Activated naive CD4-positive, alpha-beta T cell (primary cell): ENCODE measurements around the gene ITPK1.

ENCODE experiments used
- DNase-seq, 4 experiments: peaks; one replicate each; lab custom pipeline; 2025; lab: John Stamatoyannopoulos, UW

The ITPK1 gene

DNA sequence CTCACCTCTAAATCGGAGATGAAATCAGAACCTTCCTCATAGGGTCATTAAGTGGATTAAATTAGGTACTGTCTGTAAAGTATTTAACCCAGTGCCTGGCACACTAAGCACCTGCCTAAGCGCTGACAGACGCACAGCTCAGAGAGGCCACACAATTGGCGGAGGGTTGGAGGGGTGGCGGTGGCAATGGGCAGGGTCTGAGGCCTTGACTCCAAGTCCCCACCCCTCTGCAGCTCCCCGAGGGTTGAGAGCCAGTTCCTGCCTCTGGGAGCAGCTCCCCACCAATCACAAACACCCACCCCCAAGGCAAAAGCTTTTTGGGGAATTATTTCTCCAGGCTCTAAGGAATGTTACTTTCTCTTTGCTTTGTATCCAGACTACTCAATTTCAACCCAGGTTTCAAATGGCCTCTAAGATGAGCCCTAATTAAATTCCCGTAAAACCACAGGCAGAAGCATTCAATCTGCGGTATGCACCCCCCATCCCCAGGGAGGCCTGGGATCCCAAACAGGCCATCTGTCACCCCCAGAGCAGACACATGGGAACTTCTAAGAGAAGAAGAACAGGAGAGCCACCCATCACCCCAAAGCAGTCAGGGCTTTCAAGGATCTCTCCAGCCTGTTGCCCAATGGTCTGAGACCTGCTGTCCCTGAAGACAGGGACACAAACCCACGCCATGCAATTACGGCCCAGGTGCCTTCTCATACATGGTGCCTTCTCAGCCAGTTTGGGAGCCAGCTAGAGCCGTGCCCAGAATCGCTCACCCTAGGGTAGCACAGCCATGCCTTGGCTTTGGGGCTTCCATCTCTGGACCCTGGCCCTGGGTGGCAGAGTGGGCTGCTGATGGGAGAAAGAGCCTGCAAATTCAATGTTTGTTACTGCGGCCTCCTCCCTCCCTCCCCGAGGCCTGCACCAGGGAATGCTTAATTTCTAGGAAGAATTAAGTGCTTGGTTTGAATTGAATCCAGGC lies 126.7 kb downstream of the ITPK1 start:
- DNase-seq = no peak

DNA sequence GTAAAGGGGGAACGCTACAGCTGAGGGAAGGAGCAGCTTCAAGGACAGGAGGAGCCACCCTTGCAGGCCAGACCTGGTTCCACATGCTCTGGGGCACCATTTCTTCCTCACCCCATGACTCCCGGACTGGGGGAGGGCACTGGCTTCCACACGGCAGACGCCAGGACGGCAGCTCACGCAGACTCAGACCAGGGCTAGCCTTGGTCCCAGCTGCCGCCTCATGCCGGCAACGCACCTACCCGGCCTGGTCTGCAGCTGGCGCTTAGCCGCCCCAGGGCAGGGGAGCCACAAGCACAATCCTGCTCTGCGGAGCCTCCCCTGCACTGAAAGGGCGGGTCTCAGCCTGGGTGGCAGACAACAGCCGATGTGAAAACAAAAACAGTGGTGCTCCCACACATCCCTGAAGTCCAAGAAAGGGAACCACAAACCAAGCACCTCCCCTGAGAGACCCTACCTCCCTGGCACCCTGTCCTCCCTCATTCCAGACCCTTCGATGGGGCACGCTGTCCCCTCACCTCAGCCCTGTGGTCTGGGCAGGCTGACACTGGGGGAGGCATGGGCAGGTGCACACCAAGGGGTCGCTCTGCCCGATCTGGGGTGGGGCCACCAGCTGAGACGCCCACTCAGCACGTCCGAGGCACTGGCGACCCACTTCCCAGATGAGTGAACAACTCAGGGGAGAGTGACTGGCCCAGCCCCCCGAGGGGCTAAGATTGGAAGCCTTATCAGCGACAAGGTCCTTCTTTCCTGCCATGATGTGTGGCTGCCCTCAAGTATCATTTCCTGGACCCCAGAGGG lies 127.8 kb downstream of the ITPK1 start:
- DNase-seq = no peak

DNA sequence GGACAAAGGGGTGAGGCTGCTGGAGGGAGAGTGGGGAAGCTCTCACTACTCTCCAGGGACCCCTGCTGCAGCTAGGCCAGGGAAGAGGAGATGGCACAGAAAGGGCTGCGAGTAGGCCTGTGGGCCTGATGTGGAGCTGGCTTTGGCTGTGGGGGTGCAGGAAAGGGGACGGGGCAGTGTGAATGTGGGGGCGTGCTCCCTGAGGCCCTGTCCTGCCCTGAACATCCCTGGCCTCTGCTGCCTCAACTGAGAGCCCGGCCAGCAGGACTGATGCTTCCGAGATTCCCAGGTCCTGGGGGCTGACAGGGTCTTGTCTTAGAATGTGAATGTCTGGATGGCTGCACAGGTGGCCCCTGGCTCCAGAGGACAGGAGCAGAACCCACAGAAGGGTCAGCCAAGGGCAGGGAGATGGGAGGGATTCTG lies 128.6 kb downstream of the ITPK1 start:
- no peak for DNase-seq

DNA sequence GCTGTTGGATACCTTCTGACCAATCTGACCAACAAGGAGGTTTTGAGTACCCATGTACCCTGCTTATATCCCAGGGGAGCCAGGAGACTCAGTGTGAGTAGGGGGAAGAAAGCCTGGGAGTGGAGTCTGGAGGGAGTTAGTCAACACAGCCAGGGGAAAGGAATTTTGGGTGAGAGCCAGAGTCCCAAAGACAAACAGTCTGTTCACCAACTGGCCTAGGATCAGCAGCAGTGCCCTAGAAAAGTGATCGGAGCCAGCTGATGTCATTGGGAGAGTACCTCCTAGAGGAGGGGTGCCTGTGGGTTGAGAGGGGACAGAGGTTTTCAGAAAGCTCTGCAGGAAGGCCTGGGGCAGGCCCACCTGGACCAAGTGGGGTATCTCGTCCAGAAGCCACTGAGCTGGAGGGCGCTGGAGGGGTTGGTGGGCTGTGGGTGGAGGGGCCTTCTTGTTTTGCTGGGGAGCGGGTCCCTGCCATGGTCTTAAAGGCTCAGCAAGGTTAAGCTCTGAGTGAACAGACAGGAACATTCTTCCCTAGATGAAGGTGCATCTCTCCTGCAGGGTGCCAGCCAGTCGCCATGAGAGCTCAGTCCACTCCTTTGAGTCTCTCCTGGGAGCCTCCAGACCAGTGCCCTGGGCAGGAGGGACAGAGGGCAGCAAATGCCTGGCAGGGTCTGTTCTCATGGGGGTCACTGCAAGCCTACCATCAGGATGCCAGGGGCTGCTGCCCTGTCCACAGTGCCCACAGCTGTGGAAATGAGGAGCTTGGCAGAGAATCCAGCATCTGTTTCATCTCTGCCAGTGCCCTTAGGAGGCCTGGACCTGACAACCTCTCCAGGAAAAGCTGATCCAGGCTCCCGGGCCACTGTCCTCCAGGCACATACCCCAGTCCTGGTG lies 129.2 kb downstream of the ITPK1 start:
- DNase-seq = no peak

DNA sequence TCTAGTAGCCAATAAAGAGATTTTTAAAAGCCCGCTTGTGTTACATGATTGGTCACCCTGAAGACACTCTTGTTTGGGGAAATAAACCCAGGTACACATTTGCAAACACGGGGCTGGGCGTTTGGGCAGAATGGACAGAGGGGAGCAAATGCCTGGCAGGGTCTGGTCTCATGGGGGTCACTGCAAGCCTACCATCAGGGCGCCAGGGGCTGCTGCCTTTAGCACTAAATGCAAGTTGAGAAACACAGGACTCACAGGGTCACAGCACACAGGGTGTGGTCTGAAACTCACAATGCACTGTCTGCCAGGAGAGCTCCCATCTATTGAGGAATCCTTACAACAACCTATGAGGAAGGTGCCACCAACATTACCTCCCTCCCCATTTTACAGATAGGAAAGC lies 130.2 kb downstream of the ITPK1 start:
- DNase-seq = no peak

DNA sequence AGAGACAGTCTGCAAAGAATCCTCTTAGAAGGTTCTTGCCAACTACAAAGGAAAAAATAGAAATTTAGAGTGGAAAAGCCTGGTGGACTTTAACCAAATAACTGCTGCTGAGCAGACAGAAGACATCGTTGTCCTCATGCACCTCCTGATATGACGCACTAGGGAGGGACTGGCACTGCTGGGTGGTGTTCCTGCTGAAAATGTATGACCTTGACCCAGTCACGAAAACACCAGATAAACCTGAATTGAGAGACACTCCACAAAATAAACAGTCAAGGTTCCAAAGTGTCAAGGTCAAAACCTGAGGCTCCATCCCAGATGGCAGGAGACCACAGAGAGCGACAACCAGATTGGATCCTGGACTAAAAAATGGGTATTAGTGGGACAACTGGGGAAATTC lies 130.8 kb downstream of the ITPK1 start:
- no peak for DNase-seq

DNA sequence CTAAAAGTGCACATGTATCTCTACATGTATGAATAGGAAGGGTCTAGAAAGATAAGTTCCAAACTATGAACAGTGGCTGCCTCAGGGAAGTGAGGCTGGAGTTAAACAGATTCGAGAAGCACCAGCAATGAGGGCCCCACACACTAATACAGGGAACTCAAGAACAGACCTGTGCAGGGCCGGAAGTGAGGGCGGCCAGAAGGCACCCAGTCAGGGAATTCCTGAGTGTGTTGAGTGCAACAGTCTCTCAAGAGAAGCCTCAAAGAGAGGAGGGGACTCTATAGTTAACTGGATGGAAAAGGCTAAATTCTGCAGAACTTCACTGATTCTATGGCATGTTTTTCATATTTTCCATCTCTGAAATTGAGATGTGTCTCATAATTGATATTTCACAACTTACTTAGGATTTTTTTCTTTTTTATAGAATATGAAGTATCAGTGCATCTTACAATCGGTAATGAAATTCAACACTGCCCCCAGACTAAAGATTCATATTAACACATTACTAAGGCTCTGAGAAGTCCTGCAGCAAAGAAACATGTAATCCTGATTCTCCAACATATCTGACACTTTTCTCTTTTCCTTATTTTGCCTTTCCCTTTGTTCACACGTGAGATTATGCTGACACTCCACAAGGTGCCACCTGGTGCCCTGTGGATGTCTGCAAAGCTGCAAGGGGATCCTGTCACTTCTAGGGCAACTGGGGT lies 131.5 kb downstream of the ITPK1 start:
- no peak for DNase-seq

DNA sequence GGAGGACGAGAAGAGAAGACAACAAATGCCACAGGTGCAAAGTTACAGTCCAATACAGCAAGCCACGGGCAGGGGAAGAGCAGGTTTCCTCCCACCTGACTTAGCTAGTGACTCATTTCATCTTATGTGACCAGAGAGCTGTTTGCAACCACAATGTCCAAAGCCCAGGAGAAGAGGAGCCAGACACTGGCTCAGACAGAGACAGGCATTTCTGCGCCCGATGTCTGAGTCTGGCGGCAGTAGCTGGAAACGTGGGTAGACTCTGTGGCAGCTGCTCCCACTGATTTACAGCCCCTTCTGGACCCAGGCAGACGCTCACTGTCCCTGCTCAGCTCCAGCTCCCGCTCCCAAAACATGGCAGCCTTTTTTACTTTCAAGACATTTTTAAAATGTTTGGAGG lies 132.8 kb downstream of the ITPK1 start:
- no peak for DNase-seq

DNA sequence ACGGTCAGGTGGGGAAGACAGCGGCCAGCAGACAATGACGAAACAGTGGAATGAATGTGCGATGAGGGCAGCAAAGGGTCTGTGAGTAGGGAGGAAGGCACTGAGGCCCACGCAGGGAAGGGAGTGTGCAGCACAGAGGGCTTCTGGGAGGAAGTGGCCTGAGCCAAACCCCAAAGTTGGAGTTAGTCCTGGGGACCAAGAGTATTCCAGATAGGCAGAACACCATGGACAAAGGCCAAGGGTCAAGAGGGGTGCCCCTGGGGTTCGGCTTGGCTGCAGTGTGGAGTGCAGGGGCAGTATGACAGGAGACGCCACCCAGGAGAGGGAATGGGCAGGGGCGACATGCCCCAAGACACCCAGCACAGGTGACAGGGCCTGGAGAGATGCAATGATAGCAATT lies 134.0 kb downstream of the ITPK1 start:
- DNase-seq = no peak

DNA sequence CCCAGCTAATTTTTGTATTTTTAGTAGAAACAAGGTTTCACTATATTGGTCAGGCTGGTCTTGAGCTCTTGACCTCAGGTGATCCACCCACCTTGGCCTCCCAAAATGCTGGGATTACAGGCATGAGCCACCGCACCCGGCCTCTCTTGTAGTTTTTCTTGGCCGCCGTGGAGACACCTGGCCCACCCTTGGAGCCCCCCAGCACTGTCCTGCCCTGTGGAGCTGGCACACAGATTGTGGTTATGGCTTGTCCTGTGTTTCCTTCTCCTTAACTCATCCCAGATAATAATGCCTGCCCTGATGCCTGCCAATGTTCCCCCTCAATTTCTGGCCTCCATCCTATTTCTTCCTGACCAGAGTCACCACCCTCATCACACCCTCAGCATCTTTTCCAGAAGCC lies 134.9 kb downstream of the ITPK1 start:
- no peak for DNase-seq

DNA sequence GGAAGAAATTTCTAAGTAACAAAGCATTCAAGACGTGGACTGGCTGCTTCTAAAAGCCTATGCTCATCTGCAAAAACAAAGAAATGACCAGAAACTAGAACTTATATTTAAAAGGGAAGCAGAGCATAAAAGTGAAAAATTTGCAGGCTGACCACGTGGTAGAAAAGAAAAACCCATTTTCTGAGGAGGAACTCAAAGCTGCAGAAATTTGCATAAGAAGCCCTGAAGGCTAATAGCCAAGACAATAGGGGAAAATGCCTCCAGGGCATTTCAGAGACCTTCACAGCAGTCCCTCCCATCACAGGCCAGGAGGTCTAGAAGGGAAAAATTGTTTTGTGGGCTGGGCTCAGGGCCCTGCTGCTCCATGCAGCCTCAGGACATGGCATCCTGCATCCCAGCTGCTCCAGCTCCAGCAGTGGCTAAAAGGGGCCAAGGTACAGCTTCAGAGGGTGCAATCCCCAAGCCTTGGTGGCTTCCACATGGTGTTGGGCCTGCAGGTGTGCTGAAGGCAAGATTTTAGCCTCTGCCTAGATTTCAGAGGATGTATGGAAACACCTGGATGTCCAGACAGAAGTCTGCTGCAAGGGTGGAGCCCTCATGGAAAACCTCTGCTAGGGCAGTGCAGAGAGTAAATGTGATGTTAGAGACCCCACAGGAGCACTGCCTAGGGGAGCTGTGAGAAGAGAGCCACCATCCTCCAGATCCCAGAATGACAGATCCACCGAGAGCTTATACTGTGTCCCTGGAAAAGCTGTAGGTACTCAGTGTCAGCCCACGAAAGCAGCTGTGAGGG lies 137.3 kb downstream of the ITPK1 start:
- DNase-seq = no peak

DNA sequence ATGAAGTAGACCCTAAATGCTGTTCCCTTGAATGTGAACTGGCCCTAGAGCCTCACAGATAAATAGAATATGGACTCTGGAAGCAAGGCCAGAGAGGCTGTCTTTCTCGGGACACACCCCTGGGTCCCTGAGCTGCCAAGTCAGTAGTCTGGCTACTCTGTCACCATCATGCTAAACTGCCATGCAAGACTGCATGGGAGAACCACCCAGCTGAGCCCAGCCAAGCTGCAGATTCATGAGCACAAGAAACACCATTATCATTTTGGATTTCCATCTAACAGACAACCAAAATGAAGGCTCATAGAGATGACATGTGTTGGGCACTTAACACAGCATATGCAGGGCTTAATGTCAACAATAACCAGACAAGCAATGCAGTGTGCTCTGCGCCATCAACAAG lies 139.5 kb downstream of the ITPK1 start:
- no peak for DNase-seq

DNA sequence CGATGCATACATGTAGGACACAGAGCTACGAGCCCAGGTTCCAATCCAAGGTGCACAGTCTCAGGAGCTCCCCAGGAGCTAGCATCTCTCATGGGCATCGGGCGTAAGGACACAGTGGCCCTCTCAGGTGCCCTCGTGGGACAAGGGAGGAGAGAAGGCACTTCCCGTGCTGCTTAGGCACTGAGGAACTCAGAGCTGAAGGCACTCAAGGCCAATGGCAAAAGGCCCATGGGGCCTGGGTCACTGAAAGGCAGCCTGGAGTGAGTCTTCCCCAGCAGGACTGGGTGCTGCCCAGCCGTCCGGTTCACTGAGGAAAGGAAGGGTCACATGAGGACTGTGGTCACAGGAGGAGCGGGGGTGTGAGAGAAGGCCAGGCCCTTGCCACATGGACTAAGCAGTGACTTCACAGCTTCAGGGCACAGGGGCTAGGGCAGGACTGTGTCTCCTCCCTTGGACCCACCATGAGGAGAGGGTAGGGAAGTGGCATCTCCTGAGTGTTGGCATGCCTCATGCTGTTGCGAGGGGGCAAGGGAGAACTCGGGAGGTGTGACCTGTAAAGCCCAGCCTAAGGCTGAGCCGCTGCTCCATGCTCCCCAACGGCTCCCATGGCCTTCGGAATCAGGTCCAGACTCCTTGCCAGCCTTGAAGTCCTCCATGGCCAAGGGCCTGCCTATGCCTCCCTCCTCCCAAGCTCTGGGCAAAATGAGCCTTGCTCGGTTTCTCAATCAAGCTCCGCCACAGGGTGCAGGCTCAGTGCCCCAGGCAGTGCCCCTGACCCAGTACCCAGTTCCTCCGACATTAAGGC lies 141.0 kb downstream of the ITPK1 start:
- DNase-seq = no peak

DNA sequence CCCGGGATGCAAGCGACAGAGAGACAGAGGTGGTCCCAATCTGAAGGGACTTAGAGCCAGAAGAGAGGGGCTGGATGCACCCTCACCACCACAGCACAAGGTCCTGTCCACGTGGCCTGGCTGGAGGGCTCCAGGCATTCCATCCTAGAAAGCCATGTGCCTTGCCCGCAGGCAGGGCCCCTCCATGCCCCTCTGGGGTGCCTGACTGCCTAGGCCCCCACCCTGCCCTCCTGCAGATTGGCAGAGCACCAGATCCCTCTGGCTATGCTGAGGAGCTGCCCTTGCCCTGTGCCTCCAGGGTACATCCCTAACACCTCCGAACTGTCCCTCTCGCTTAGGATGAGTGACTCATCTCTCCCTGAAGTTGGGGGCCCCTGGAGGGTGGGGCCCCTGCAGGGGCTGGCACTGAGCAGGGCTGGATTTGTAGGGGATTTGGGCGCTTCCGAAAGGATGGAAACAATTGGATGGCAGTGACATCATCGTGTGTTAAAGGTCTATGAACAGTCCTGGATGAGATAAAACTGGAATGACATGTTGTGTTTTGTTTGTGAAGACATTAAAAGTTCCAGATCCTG lies 141.8 kb downstream of the ITPK1 start:
- DNase-seq = no peak

DNA sequence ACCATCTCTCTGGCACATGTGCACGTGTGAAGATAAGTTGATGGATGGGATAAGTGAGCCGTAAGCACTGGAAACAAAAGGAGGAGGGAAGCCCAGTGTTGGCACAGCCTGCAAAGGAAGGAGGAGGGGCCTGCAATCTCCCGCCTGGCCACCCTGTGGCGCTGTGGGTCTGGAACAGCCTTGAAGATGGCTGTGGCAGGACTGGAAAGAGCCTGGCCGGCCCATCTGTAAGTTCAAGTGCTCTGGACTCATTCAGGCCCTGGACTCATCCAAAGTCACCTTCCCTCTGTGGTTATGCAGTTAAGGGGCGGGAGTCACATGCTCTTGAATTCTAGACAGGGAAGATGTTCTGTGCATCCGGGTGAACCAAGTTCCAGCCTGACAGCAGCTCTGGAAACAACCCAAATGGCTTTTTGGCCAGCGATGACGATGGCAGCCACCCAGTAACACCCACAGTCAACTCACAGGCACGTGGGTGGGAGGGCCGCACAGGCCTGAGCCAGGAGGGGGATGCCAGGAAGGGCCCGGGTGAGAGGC lies 142.4 kb downstream of the ITPK1 start:
- no peak for DNase-seq

DNA sequence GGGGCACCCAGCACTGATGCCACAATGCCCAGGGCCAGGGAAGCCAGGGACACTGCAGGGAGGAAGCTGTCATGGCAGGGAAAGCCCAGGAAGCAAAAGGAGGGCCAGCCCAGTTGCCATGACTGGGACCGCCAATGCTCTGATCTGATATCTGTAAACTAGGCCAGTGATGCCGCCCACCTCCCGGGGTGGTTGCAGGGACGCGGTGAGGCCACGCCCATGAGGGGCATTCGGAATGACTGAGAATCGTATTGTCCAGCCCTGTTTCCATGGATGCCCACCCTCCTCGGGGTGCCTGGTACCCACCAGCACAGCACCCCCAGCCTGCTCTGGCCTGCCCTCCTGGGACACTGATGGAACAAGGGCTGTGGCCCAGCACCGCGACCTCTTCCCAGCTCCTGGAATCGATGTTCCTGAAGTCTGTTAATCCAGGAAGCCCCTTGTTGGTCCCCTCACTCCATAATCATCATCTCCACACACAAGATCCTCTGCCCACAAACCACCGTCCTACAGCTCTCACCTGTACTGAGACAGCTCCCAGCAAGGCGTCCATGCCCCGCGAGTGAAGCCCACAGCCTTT lies 144.0 kb downstream of the ITPK1 start:
- DNase-seq = no peak

DNA sequence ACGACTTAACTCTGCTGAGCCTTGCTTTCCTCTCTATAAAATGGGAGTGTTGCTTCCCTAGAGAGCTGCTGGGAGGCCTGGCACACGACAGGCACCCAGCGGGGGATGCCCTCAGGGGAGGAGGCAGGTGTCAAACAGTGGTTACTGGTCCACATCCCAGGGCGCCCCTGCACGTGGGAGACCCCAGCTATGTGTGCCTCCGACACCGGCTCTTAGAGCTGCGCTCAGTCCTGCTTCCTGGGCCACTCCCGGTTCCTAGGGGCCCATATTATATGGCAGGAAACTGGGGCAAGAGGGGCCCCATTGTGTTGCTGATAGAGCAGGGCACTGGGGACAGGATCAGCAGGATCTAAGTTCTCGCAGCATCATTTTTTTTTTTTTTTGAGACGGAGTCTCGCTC lies 145.5 kb downstream of the ITPK1 start:
- DNase-seq = no peak

DNA sequence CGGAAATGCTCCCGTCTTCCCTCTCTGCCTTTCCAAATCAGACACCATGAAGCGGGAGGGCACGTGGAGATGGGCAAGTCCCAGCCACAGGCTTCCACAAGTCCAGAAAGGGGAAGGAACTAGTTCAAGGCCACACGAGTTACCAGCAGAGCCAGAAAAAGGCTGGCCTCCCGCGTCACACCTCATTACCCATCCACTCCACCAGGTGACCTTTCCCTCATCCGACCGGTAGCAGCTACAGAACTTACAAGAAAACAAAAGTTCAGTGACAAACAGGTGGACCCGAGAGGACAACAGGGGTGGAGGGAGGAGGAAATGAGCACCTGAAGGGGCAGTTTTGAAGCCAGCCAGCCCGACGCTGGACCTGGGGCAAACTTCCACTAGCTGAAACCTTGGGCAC lies 145.9 kb downstream of the ITPK1 start:
- DNase-seq = no peak

DNA sequence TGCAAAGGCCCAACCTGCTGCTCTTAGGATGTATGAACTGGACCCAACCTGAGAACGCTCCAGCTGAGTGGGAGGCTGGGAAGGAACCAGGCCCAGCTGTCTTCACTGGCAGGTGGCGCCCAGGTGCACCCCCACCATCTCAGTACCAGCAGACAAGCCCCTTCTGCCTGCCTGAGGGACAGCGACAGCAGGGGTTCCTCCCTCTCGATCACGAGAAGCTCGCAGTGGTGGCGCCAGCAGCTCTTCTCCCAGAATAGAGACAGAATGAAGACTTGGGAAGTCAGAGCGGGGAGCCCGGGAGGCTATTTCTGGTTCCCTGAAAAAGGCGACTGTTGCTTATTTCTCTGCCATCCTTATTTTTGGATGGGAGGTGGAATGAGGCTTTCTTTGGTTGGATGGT lies 146.3 kb downstream of the ITPK1 start:
- DNase-seq = no peak
